Measurements from ENCODE around the gene FEV. TPM values are rescaled to one million over a fixed set of nuclear protein-coding genes. Genes with fewer than 3 reads are reported as not detected.

The FEV gene
- total RNA-seq, 3 donors from 2014 or later (not counting 1 experiment from before 2014, with no cell fraction given), result not detected

GRCh38 chr2:219000569-219000960, 15.6 kb upstream of the FEV start:
- Mint-ChIP-seq H3K9me3 (no peaks in the 10 kb centered on the region), H3K4me3 (no peak overlapping the region), H3K4me1 (peaks cover 0 to 7% of the 10 kb centered on the region in 2 donors), H3K27me3 (ENCODE audit: low read depth in 2 of 2) (peaks cover 53 to 55% of the 10 kb centered on the region in 2 donors), H3K27ac (no peak overlapping the region), H3K36me3 (no peaks in the 10 kb centered on the region)
- H3K27ac ChIP-seq (ENCODE audit: low read length), result no peak overlapping the region
- H3K4me3 ChIP-seq (ENCODE audit: low read length), result no peak overlapping the region
- TF ChIP-seq, protein P1, sequence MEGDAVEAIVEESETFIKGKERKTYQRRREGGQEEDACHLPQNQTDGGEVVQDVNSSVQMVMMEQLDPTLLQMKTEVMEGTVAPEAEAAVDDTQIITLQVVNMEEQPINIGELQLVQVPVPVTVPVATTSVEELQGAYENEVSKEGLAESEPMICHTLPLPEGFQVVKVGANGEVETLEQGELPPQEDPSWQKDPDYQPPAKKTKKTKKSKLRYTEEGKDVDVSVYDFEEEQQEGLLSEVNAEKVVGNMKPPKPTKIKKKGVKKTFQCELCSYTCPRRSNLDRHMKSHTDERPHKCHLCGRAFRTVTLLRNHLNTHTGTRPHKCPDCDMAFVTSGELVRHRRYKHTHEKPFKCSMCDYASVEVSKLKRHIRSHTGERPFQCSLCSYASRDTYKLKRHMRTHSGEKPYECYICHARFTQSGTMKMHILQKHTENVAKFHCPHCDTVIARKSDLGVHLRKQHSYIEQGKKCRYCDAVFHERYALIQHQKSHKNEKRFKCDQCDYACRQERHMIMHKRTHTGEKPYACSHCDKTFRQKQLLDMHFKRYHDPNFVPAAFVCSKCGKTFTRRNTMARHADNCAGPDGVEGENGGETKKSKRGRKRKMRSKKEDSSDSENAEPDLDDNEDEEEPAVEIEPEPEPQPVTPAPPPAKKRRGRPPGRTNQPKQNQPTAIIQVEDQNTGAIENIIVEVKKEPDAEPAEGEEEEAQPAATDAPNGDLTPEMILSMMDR (IDR thresholded peaks at IDR 0.05), result no peak
- peaks cover 28% of the 10 kb centered on the region for H3K4me1 ChIP-seq (ENCODE audit: control insufficient read depth, insufficient read depth, low read length)
- H3K36me3 ChIP-seq (ENCODE audit: control insufficient read depth, insufficient read depth, low read length), result no peaks in the 10 kb centered on the region
- intact Hi-C loops (cut with micrococcal nuclease), result no loop called here
- H3K9me3 ChIP-seq (ENCODE audit: control insufficient read depth, insufficient read depth, low read length), result no peaks in the 10 kb centered on the region
- DNase-seq (no peak), ATAC-seq (no peak)
- 26% methylated on average over 5 of the region's 8 CpGs for WGBS (ENCODE audit: insufficient coverage)
- H3K27me3 ChIP-seq (ENCODE audit: control insufficient read depth, insufficient read depth, low read length), result peaks cover 51% of the 10 kb centered on the region

DNA sequence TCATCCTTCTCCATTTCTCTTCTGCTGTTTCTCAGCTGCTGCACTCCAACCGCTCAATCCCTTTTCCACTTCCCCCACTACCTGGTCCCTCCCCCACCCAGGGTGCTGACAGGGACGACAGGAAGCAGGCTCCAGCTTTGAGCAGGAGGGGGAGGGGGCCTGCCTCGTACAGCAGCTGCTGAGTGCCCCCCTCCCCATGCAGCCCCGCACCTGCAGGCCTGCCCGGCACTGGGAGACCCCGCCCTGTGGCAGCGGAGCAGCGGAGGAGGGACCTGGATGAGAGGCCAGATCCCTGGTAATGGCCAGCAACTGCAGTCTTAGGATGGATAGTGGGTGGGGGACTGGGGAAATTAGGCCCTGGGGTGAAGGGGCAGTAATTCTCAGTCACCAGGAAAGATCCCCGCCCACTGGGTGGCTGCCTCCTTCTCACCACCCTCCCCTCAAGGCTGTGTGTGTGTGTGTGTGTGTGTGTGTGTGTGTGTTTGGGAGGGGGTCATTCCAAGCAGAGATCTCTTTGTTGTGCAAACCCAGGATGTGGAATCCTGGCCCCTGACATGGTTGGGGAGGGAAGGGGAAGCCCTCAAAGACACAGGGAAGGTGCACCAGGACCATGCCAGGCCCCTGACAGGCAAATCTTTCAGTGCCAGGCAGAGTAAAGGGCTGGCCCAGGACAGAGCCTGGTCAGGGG, 15.0 kb upstream of the FEV start:
- Mint-ChIP-seq H3K9me3 (no peaks in the 10 kb centered on the region), H3K4me3 (no peak overlapping the region), H3K4me1 (peaks cover 0 to 9% of the 10 kb centered on the region in 2 donors), H3K27ac (no peak overlapping the region), H3K27me3 (ENCODE audit: low read depth in 2 of 2) (peaks cover 53 to 55% of the 10 kb centered on the region in 2 donors), H3K36me3 (no peaks in the 10 kb centered on the region)
- intact Hi-C loops (cut with micrococcal nuclease), result no loop called here
- DNase-seq (no peak), ATAC-seq (no peak)
- no peak overlapping the region for H3K27ac ChIP-seq (ENCODE audit: low read length)
- H3K9me3 ChIP-seq (ENCODE audit: control insufficient read depth, insufficient read depth, low read length), result no peaks in the 10 kb centered on the region
- H3K4me1 ChIP-seq (ENCODE audit: control insufficient read depth, insufficient read depth, low read length), result peaks cover 28% of the 10 kb centered on the region
- no peaks in the 10 kb centered on the region for H3K36me3 ChIP-seq (ENCODE audit: control insufficient read depth, insufficient read depth, low read length)
- H3K4me3 ChIP-seq (ENCODE audit: low read length), result no peak overlapping the region
- H3K27me3 ChIP-seq (ENCODE audit: control insufficient read depth, insufficient read depth, low read length), result peaks cover 54% of the 10 kb centered on the region
- 8% methylated on average over 8 of the region's 9 CpGs for WGBS (ENCODE audit: insufficient coverage)
- TF ChIP-seq, protein P1 (IDR thresholded peaks at IDR 0.05), result no peak

- peaks cover 50 to 52% of the 10 kb centered on the region in 2 donors for H3K27me3 Mint-ChIP-seq (ENCODE audit: low read depth in 2 of 2)
Measured at GRCh38 chr2:218999021-218999880, 14.3 kb upstream of the FEV start.

More at GRCh38 chr2:218999021-218999880, 14.3 kb upstream of the FEV start:
- H3K36me3 Mint-ChIP-seq, result no peaks in the 10 kb centered on the region
- TF ChIP-seq, protein P1 (IDR thresholded peaks at IDR 0.05), result no peak
- no peak for ATAC-seq
- WGBS (ENCODE audit: insufficient coverage), result 55% methylated on average over 8 of the region's 10 CpGs
- DNase-seq, result no peak
- no peaks in the 10 kb centered on the region for H3K9me3 Mint-ChIP-seq
- Histone ChIP-seq H3K9me3 (ENCODE audit: control insufficient read depth, insufficient read depth, low read length) (no peaks in the 10 kb centered on the region), H3K4me3 (ENCODE audit: low read length) (no peak overlapping the region), H3K27ac (ENCODE audit: low read length) (no peak overlapping the region), H3K36me3 (ENCODE audit: control insufficient read depth, insufficient read depth, low read length) (no peaks in the 10 kb centered on the region), H3K27me3 (ENCODE audit: control insufficient read depth, insufficient read depth, low read length) (peaks cover 53% of the 10 kb centered on the region), H3K4me1 (ENCODE audit: control insufficient read depth, insufficient read depth, low read length) (peaks cover 28% of the 10 kb centered on the region)
- H3K4me3 Mint-ChIP-seq, result no peak overlapping the region
- H3K27ac Mint-ChIP-seq, result no peak overlapping the region
- peaks cover 0 to 9% of the 10 kb centered on the region in 2 donors for H3K4me1 Mint-ChIP-seq
- intact Hi-C loops (cut with micrococcal nuclease), result no loop called here

Measured in natural killer cell (primary cell).